A673 (cell line): ENCODE data around the gene CSPG4. TPM values are rescaled to one million over a fixed set of nuclear protein-coding genes. Genes with fewer than 3 reads are reported as not detected.
"Not testable (repeated sequence)": the region's sequence is repeated elsewhere in the genome, so short reads cannot be mapped to it uniquely, and the experiment has no call there.

Experiments
- BruUV-seq: library from RNA; stranded (reverse); fragments of 400-500 nt; replicated peaks from 2 replicates; lab custom pipeline; 2021; lab: Mats Ljungman, UMichigan
- CTCF ChIA-PET: fragments of 300-600 bp; sonication (Branson Sonifier 250); formaldehyde crosslinking; loops from one replicate; lab custom pipeline; 2022; ENCODE audit warnings: antibody characterized with exemption; lab: Charles Lee
- POLR2A ChIA-PET: fragments of 300-600 bp; sonication (Branson Sonifier 250); formaldehyde crosslinking; loops from one replicate; lab custom pipeline; 2022; ENCODE audit warnings: antibody characterized with exemption; ENCODE audit not compliant: low non-redundant PET; lab: Charles Lee
- DNase-seq: peaks from one replicate; pipeline ENCODE4 v3.0.0-alpha.2; 2015; ENCODE audit warnings: low spot score
- H3K27ac ChIP-seq: fragments of 200-600 bp; sonication (generic); 2 replicates; pipeline ENCODE4 v1.5.1; 2016; ENCODE audit warnings: mixed run types, low read depth, mild to moderate bottlenecking, mixed read lengths, antibody characterized with exemption, low read length; ENCODE audit not compliant: poor library complexity, severe bottlenecking
- H3K27me3 ChIP-seq: fragments of 200-600 bp; sonication (generic); replicated peaks from 2 replicates; pipeline ENCODE4 v1.6.1; 2017; ENCODE audit warnings: mixed run types, low read depth, mild to moderate bottlenecking, mixed read lengths, antibody characterized with exemption, low read length; ENCODE audit not compliant: insufficient read depth, poor library complexity
- H3K36me3 ChIP-seq: fragments of 200-600 bp; sonication (generic); 2 replicates; pipeline ENCODE4 v1.6.1; 2016; ENCODE audit warnings: mixed run types, mild to moderate bottlenecking, mixed read lengths, antibody characterized with exemption, low read length; ENCODE audit not compliant: insufficient read depth, poor library complexity, severe bottlenecking
- H3K4me1 ChIP-seq: fragments of 200-600 bp; sonication (generic); 2 replicates; pipeline ENCODE4 v1.6.1; 2017; ENCODE audit warnings: mixed run types, mild to moderate bottlenecking, mixed read lengths, antibody characterized with exemption, low read length; ENCODE audit not compliant: insufficient read depth, poor library complexity, severe bottlenecking
- H3K4me3 ChIP-seq: fragments of 200-600 bp; sonication (generic); 2 replicates; pipeline ENCODE4 v1.5.1; 2016; ENCODE audit warnings: low read depth, mixed run types, mild to moderate bottlenecking, mixed read lengths, low read length; ENCODE audit not compliant: poor library complexity, severe bottlenecking
- H3K9me3 ChIP-seq: fragments of 200-600 bp; sonication (generic); 2 replicates; pipeline ENCODE4 v1.6.1; 2016; ENCODE audit warnings: mixed run types, low read depth, mild to moderate bottlenecking, mixed read lengths, antibody characterized with exemption, low read length; ENCODE audit not compliant: poor library complexity, severe bottlenecking
- CTCF ChIP-seq: fragments of 300-800, 200-600 bp; sonication (generic); conservative IDR thresholded peaks from 2 replicates; pipeline ENCODE4 v1.5.1; 2017; ENCODE audit warnings: low read depth, mild to moderate bottlenecking, antibody characterized with exemption, low read length, moderate library complexity, mixed read lengths
- EZH2 ChIP-seq: fragments of 200-600 bp; sonication (generic); IDR thresholded peaks from 2 replicates; pipeline ENCODE4 v1.6.1; 2017; ENCODE audit warnings: borderline replicate concordance, low read depth, mild to moderate bottlenecking, mixed read lengths, antibody characterized with exemption, low read length; ENCODE audit not compliant: poor library complexity, severe bottlenecking
- intact Hi-C: fragments of 100-400 bp; cut with micrococcal nuclease; formaldehyde crosslinking; loops from one replicate; pipeline ENCODE4 v1.10.0; 2022; ENCODE audit not compliant: unreplicated experiment
- total RNA-seq: library from RNA; stranded (reverse); gene quantifications from 2 replicates; pipeline ENCODE4 v1.2.3, GENCODE V29; 2021

The CSPG4 gene
- total RNA-seq, 1 experiment from 2014 or later, result 0.11 TPM

- BruUV-seq, H3K27me3 ChIP-seq, DNase-seq, CTCF ChIA-PET, H3K4me1 ChIP-seq, H3K36me3 ChIP-seq, POLR2A ChIA-PET, H3K4me3 ChIP-seq, H3K9me3 ChIP-seq, H3K27ac ChIP-seq, intact Hi-C loops: not testable (repeated sequence)
Measured at GRCh38 chr15:75699517-75699916, 13.1 kb downstream of the CSPG4 start.

GRCh38 chr15:75697974-75698747 lies 14.5 kb downstream of the CSPG4 start:
- peaks cover 13% of the 10 kb centered on the region for H3K4me1 ChIP-seq
- intact Hi-C loops, CTCF ChIA-PET: not testable (repeated sequence)

DNA sequence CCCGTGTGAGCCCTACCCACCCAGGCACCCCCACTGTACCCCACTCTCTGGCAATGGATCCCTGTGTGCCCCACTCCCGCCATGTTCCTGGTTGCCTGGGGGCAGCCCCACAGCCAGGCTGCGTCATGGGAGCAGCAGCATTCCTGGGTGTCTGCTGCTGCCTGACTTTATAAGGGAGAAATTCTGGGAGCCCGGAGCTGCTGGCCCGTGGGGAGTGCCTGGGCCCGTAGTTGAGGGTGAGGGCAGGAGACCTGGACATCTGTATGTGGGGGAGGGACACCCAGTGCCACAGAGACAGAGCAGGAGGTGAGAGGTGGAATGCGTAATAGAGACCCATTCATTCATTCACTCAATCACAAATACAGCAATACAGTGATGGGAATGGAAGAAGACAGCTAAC lies 15.1 kb downstream of the CSPG4 start:
- TF ChIP-seq CTCF, result no peak
- TF ChIP-seq EZH2, result no peak
- DNase-seq, result no peak
- intact Hi-C loops, result no loop called here
- ChIA-PET CTCF (no interaction called here), POLR2A (no interaction called here)
- H3K36me3 ChIP-seq, result no peaks in the 10 kb centered on the region
- BruUV-seq, result no TSS peak
- H3K4me3 ChIP-seq, result no peak overlapping the region
- H3K4me1 ChIP-seq, result peaks cover 13% of the 10 kb centered on the region
- H3K27ac ChIP-seq, result no peak overlapping the region
- no peaks in the 10 kb centered on the region for H3K9me3 ChIP-seq
- H3K27me3 ChIP-seq, result no peaks in the 10 kb centered on the region

More at GRCh38 chr15:75697974-75698747, 14.5 kb downstream of the CSPG4 start:
- POLR2A ChIA-PET, H3K4me3 ChIP-seq, DNase-seq, H3K9me3 ChIP-seq, H3K27me3 ChIP-seq, BruUV-seq, H3K36me3 ChIP-seq, H3K27ac ChIP-seq: not testable (repeated sequence)

DNA sequence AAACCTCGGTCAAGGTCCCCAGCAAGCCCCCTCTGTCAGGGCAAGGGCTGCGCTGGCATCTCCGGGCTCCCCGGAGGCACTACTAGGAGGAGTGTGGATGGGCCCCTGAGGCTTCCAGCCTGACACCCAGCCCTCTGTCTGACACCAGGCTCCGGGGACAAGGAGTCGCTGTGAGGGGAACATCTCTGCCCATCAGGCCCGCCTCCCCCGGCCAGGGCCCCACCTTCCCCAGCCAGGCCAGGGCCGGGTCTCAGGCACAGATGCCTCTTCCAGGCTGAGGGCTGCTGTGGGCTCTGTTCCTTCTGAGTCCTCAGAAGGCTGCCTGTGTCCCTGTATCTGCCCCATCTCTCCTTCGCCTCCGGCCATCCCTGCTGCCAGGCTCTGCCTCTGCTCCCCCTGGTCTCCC lies 15.8 kb downstream of the CSPG4 start:
- no TSS peak for BruUV-seq
- Histone ChIP-seq H3K4me1 (peaks cover 13% of the 10 kb centered on the region), H3K27ac (no peak overlapping the region), H3K27me3 (no peaks in the 10 kb centered on the region), H3K36me3 (no peaks in the 10 kb centered on the region), H3K4me3 (no peak overlapping the region), H3K9me3 (no peaks in the 10 kb centered on the region)
- intact Hi-C loops, result no loop called here
- DNase-seq, result no peak
- ChIA-PET POLR2A (no interaction called here), CTCF (no interaction called here)
- TF ChIP-seq CTCF (no peak), EZH2 (no peak)
